Coronary artery (tissue), 2 donors: ENCODE data around the gene TFG.

Source experiments
- DNase-seq: peaks from one replicate; pipeline ENCODE4 v3.0.0-alpha.2; 2017; ENCODE audit warnings: low spot score
- H3K27ac ChIP-seq, 2 donors: fragments of 200-600 bp; sonication (generic); one replicate each; pipeline ENCODE4 v1.5.1; 2016 to 2019
- H3K4me3 ChIP-seq: fragments of 200-600 bp; sonication (generic); 2 replicates; pipeline ENCODE4 v1.5.1; 2016; ENCODE audit warnings: mild to moderate bottlenecking, moderate library complexity
- TF ChIP-seq, protein P1 (sequence below): fragments of 200-600 bp; sonication (generic); IDR thresholded peaks from one replicate; pipeline ENCODE4 v1.5.1; 2019; ENCODE audit warnings: antibody characterized with exemption

TFG gene

DNA sequence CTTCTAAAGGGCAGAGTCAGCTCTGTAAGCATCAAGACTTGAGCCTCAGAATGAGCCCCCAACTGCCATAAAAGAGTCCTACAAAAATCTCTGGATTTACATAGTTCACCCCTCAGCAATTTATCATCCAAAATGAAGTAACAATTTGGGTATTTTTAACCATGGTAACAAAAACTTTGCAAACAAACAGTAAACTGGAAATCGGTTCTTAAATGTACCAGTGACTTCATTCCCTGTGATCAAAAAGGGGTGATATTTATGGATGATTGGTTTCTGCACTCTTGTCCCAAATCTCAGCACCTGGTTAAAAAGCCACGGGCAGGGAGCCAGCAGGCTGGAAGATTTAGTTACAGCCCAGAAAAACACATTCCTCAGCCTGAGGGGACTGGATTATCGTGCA is 73.6 kb downstream of the TFG start:
- peak overlapping the region in 1 of 2 donors; percentile 23 for H3K27ac ChIP-seq
- H3K4me3 ChIP-seq, result no peak overlapping the region
- DNase-seq, result no peak
- TF ChIP-seq, protein P1, sequence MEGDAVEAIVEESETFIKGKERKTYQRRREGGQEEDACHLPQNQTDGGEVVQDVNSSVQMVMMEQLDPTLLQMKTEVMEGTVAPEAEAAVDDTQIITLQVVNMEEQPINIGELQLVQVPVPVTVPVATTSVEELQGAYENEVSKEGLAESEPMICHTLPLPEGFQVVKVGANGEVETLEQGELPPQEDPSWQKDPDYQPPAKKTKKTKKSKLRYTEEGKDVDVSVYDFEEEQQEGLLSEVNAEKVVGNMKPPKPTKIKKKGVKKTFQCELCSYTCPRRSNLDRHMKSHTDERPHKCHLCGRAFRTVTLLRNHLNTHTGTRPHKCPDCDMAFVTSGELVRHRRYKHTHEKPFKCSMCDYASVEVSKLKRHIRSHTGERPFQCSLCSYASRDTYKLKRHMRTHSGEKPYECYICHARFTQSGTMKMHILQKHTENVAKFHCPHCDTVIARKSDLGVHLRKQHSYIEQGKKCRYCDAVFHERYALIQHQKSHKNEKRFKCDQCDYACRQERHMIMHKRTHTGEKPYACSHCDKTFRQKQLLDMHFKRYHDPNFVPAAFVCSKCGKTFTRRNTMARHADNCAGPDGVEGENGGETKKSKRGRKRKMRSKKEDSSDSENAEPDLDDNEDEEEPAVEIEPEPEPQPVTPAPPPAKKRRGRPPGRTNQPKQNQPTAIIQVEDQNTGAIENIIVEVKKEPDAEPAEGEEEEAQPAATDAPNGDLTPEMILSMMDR, result no peak

- TF ChIP-seq, protein P1, result no peak
- Histone ChIP-seq H3K27ac (no peak overlapping the region), H3K4me3 (no peak overlapping the region)
- DNase-seq, result no peak
Observed at GRCh38 chr3:100783619-100784018, 74.3 kb downstream of the TFG start.

DNA sequence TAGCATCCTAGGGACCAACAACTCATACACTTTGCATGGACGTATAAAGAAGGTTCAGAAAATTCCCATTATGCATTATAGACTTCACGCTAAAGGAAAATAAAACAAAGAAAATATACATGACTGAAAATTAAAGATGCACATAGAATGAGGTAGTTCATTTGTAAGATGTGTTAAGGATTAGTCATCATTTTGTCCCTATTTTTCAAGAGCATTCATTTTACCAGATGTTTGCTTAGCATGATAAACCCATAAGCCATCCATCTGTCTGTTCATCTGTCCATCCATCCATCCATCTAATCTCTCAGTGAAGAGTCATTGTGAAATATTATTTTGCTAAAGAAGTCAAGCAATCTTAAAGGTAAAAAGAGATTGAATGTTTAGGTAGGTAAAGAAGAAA is 80.3 kb downstream of the TFG start:
- TF ChIP-seq, protein P1, result no peak
- no peak overlapping the region for H3K27ac ChIP-seq
- no peak overlapping the region for H3K4me3 ChIP-seq
- DNase-seq, result no peak

DNA sequence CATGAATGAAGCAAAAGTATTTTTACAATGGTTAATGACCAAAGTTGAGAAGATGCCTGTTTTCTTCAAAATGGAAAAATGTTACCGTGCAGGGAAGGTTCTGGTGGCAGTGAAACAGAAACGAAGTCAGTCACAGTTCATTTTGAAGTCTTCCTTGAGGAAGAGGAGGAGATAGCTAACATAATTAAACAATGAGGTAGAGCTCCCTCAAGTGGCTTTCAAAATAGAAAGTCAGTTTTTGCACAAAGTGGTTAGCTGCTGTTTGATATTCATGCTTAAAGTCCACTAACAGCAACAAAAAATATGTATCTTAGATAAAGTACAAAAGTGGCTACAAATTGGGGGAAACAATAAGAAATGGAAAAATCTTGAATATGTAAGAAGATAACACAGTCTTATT is 87.3 kb downstream of the TFG start:
- H3K4me3 ChIP-seq, result no peak overlapping the region
- DNase-seq, result no peak
- TF ChIP-seq, protein P1, result no peak

GRCh38 chr3:100798012-100798411 is 88.7 kb downstream of the TFG start:
- TF ChIP-seq, protein P1, result no peak
- H3K27ac ChIP-seq, result no peak overlapping the region
- DNase-seq, result no peak
- H3K4me3 ChIP-seq, result no peak overlapping the region

More for the DNA sequence above, 87.3 kb downstream of the TFG start:
- no peak overlapping the region for H3K27ac ChIP-seq
